HFFc6 (cell line): ENCODE data around the gene SYNPO. TPM values are rescaled to one million over a fixed set of nuclear protein-coding genes. Genes with fewer than 3 reads are reported as not detected.

ENCODE experiments used
- DNase-seq: peaks from one replicate; pipeline ENCODE4 v3.0.0-alpha.2; 2018
- H3K27ac Mint-ChIP-seq: 2 replicates; pipeline ENCODE4 v1.8.0; 2020; ENCODE audit warnings: mild to moderate bottlenecking, mixed read lengths
- H3K27me3 Mint-ChIP-seq: 2 replicates; pipeline ENCODE4 v1.8.0; 2021; ENCODE audit warnings: mild to moderate bottlenecking, moderate library complexity, mixed read lengths; ENCODE audit not compliant: insufficient read depth
- H3K36me3 Mint-ChIP-seq: 2 replicates; pipeline ENCODE4 v1.8.0; 2021; ENCODE audit warnings: low read depth, mixed read lengths
- H3K4me1 Mint-ChIP-seq: 2 replicates; pipeline ENCODE4 v1.8.0; 2020; ENCODE audit warnings: low read depth, mixed read lengths
- H3K4me3 Mint-ChIP-seq: 2 replicates; pipeline ENCODE4 v1.8.0; 2020; ENCODE audit warnings: mild to moderate bottlenecking, moderate library complexity, mixed read lengths
- H3K9me3 Mint-ChIP-seq: 2 replicates; pipeline ENCODE4 v1.8.0; 2020; ENCODE audit warnings: mild to moderate bottlenecking, mixed read lengths
- total RNA-seq, 6 experiments: library from RNA; stranded (reverse); fragmentation: NEBNext Ultra II Directional; extraction: Animal tissue kit (Norgen Biotek cat#: 25700); gene quantifications; 2 replicates in 1 of 6; 3 replicates in 5 of 6; pipeline ENCODE4 v1.2.3, GENCODE V29; 2021
- TF ChIP-seq, protein P1 (sequence below): fragments of 200-600 bp; sonication (generic); IDR thresholded peaks from 2 replicates; pipeline ENCODE4 v1.5.0; 2021; ENCODE audit warnings: antibody characterized with exemption, mild to moderate bottlenecking

The SYNPO gene
- total RNA-seq, 6 experiments from 2014 or later, result 35.6 to 50.7 (median 47.8) TPM

GRCh38 chr5:150649108-150650020 lies 8.9 kb downstream of the SYNPO start:
- H3K9me3 Mint-ChIP-seq, result no peaks in the 10 kb centered on the region
- H3K36me3 Mint-ChIP-seq, result peaks cover 13% of the 10 kb centered on the region
- TF ChIP-seq, protein P1, sequence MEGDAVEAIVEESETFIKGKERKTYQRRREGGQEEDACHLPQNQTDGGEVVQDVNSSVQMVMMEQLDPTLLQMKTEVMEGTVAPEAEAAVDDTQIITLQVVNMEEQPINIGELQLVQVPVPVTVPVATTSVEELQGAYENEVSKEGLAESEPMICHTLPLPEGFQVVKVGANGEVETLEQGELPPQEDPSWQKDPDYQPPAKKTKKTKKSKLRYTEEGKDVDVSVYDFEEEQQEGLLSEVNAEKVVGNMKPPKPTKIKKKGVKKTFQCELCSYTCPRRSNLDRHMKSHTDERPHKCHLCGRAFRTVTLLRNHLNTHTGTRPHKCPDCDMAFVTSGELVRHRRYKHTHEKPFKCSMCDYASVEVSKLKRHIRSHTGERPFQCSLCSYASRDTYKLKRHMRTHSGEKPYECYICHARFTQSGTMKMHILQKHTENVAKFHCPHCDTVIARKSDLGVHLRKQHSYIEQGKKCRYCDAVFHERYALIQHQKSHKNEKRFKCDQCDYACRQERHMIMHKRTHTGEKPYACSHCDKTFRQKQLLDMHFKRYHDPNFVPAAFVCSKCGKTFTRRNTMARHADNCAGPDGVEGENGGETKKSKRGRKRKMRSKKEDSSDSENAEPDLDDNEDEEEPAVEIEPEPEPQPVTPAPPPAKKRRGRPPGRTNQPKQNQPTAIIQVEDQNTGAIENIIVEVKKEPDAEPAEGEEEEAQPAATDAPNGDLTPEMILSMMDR, result no peak

GRCh38 chr5:150650021-150651006 lies 9.9 kb downstream of the SYNPO start:
- TF ChIP-seq, protein P1, result no peak
- H3K4me1 Mint-ChIP-seq, result peaks cover 37% of the 10 kb centered on the region
- no peaks in the 10 kb centered on the region for H3K27me3 Mint-ChIP-seq
- no peaks in the 10 kb centered on the region for H3K9me3 Mint-ChIP-seq
- no peak overlapping the region for H3K27ac Mint-ChIP-seq
- peaks cover 13% of the 10 kb centered on the region for H3K36me3 Mint-ChIP-seq
- DNase-seq, result no peak
- no peak overlapping the region for H3K4me3 Mint-ChIP-seq

More at GRCh38 chr5:150649108-150650020, 8.9 kb downstream of the SYNPO start:
- no peak overlapping the region for H3K27ac Mint-ChIP-seq
- no peaks in the 10 kb centered on the region for H3K27me3 Mint-ChIP-seq
- no peak overlapping the region for H3K4me3 Mint-ChIP-seq
- H3K4me1 Mint-ChIP-seq, result peaks cover 47% of the 10 kb centered on the region
- no peak for DNase-seq

GRCh38 chr5:150651382-150651781 lies 10.9 kb downstream of the SYNPO start:
- Mint-ChIP-seq H3K9me3 (no peaks in the 10 kb centered on the region), H3K27ac (no peak overlapping the region), H3K36me3 (peaks cover 13% of the 10 kb centered on the region), H3K27me3 (no peaks in the 10 kb centered on the region), H3K4me3 (no peak overlapping the region), H3K4me1 (peaks cover 31% of the 10 kb centered on the region)
- no peak for DNase-seq
- TF ChIP-seq, protein P1, result no peak

DNA sequence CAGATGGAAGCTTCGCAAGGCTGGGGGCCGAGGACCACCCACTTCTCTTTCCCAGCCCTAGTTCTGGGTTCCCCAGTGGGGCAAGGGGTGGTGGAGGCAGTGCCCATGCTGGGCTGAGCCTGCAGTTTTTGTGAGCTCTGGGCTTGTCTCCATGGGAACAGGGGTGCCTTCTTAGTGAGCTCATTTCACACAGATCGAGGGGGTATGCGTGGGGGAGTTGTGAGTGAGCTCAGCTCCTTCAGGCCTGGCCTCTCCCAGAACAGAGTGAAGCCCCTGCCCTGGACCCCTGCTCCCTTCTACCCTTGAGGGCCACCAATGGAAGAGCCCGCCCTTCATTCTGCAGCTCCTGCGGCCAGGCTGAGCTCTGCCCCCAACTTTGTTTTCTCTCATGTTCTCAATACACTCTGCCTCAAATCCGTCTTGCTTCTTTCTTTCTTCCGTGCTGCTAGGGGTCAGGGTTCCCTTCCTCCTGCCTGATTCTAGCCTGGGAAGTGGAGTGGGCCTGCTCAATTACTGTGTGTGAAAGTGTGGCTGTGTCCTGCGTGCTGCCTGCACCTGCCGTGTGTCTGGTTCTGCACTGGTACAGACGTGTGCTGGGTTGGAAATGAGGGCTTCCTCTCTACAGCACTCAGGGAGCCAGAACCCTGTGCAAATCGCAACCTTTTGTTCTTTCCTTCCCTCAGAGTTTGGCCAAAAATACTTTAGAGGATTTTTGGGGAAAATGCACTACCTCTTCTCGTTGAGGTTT lies 11.6 kb downstream of the SYNPO start:
- Mint-ChIP-seq H3K9me3 (no peaks in the 10 kb centered on the region), H3K4me1 (peaks cover 33% of the 10 kb centered on the region), H3K36me3 (peaks cover 13% of the 10 kb centered on the region), H3K27me3 (no peaks in the 10 kb centered on the region), H3K27ac (no peak overlapping the region), H3K4me3 (no peak overlapping the region)
- TF ChIP-seq, protein P1, result no peak
- DNase-seq, result no peak
